Suppressor macrophage treated with lipopolysaccharide for 1 hour (primary cell): ENCODE results near the gene DMRTC2.
"Not testable (repeated sequence)": the region's sequence is repeated elsewhere in the genome, so short reads cannot be mapped to it uniquely, and the experiment has no call there.

Experiments used
- DNase-seq, 3 donors: peaks; one replicate each; pipeline ENCODE4 v3.0.0-alpha.2; 2020 to 2022

The DMRTC2 gene

GRCh38 chr19:41871573-41872383 lies 26.9 kb downstream of the DMRTC2 start:
- DNase-seq = peak; percentile 71 to 79 (median 73)

- no peak for DNase-seq
Observed at GRCh38 chr19:41872384-41872774, 27.5 kb downstream of the DMRTC2 start.

- peak; percentile 54 to 71 (median 55) for DNase-seq
Observed at GRCh38 chr19:41872775-41873647, 28.2 kb downstream of the DMRTC2 start.

GRCh38 chr19:41875973-41876372 lies 31.1 kb downstream of the DMRTC2 start:
- not testable (repeated sequence) for DNase-seq

GRCh38 chr19:41876847-41877832 lies 32.3 kb downstream of the DMRTC2 start, which contains the start of gene CD79A:
Gene CD79A (plus strand): TSS chr19:41877279. CDS start chr19:41877305, 26 bp downstream.
- peak; percentile 61 to 68 (median 64) for DNase-seq

GRCh38 chr19:41877916-41878905 lies 33.4 kb downstream of the DMRTC2 start:
- peak; percentile 63 to 79 (median 65) for DNase-seq

GRCh38 chr19:41879080-41879479 lies 34.2 kb downstream of the DMRTC2 start:
- DNase-seq = no peak

GRCh38 chr19:41879670-41880328 lies 35.0 kb downstream of the DMRTC2 start:
- no peak for DNase-seq

- no peak for DNase-seq
Observed at GRCh38 chr19:41880329-41880708, 35.5 kb downstream of the DMRTC2 start.

GRCh38 chr19:41882568-41883462 lies 38.0 kb downstream of the DMRTC2 start, which contains the start of gene ARHGEF1:
Gene ARHGEF1 (plus strand): TSS chr19:41883184. CDS start chr19:41888083, 4,899 bp downstream.
- DNase-seq = peak; percentile 26 to 76 (median 45)

GRCh38 chr19:41883463-41883820 lies 38.6 kb downstream of the DMRTC2 start:
- DNase-seq = no peak

- peak; percentile 98 to 99 (median 98) for DNase-seq
Observed at GRCh38 chr19:41883821-41884733, 39.2 kb downstream of the DMRTC2 start.

GRCh38 chr19:41886761-41887710 lies 42.2 kb downstream of the DMRTC2 start:
- no peak for DNase-seq

- DNase-seq = no peak
Observed at GRCh38 chr19:41887711-41888382, 43.0 kb downstream of the DMRTC2 start.

GRCh38 chr19:41888926-41889325 lies 44.1 kb downstream of the DMRTC2 start:
- no peak for DNase-seq

- DNase-seq = no peak
Observed at GRCh38 chr19:41889896-41890295, 45.1 kb downstream of the DMRTC2 start.
